Neural progenitor cell (in vitro differentiated cells): ENCODE results near the gene ATXN1. TPM values are rescaled to one million over a fixed set of nuclear protein-coding genes. Genes with fewer than 3 reads are reported as not detected.
A peak's percentile ranks its signal among the peaks of the same experiment; 100 is the strongest.

Experiments used
- DNase-seq: peaks from one replicate; pipeline ENCODE4 v3.0.0-alpha.2; 2016; ENCODE audit warnings: low spot score
- H2AFZ ChIP-seq: fragments of 200-600 bp; sonication (generic); replicated peaks from 2 replicates; pipeline ENCODE4 v1.6.1; 2016; ENCODE audit warnings: antibody characterized with exemption
- H3F3A ChIP-seq: fragments of 200-600 bp; sonication (generic); 2 replicates; pipeline ENCODE4 v1.6.1; 2016; ENCODE audit warnings: antibody characterized with exemption, low read depth
- H3K27ac ChIP-seq: fragments of 200-600 bp; sonication (generic); 2 replicates; pipeline ENCODE4 v1.5.1; 2016; ENCODE audit warnings: mild to moderate bottlenecking
- H3K27me3 ChIP-seq: fragments of 200-600 bp; sonication (generic); 2 replicates; pipeline ENCODE4 v1.6.1; 2016; ENCODE audit warnings: mild to moderate bottlenecking, moderate library complexity
- H3K36me3 ChIP-seq: fragments of 200-600 bp; sonication (generic); 2 replicates; pipeline ENCODE4 v1.5.1; 2016
- H3K4me1 ChIP-seq: fragments of 200-600 bp; sonication (generic); 2 replicates; pipeline ENCODE4 v1.6.1; 2016; ENCODE audit warnings: mixed run types
- H3K4me2 ChIP-seq: fragments of 200-600 bp; sonication (generic); 2 replicates; pipeline ENCODE4 v1.6.1; 2016
- H3K4me3 ChIP-seq: fragments of 200-600 bp; sonication (generic); 2 replicates; pipeline ENCODE4 v1.5.1; 2016
- H3K79me2 ChIP-seq: fragments of 200-600 bp; sonication (generic); 2 replicates; pipeline ENCODE4 v1.6.1; 2016; ENCODE audit warnings: low read depth
- H3K9ac ChIP-seq: fragments of 200-600 bp; sonication (generic); 2 replicates; pipeline ENCODE4 v1.6.1; 2016
- H3K9me3 ChIP-seq: fragments of 200-600 bp; sonication (generic); 2 replicates; pipeline ENCODE4 v1.5.1; 2016; ENCODE audit warnings: low read depth
- H4K20me1 ChIP-seq: fragments of 200-600 bp; sonication (generic); 2 replicates; pipeline ENCODE4 v1.6.1; 2016; ENCODE audit warnings: low read depth
- H3K27ac Mint-ChIP-seq: 3 replicates; pipeline ENCODE4 v1.8.0; 2021; ENCODE audit warnings: mixed read lengths
- H3K27me3 Mint-ChIP-seq: 2 replicates; pipeline ENCODE4 v1.8.0; 2022; ENCODE audit warnings: low read depth, mild to moderate bottlenecking, inconsistent platforms, moderate library complexity, mixed read lengths; ENCODE audit not compliant: insufficient read depth
- H3K36me3 Mint-ChIP-seq: 3 replicates; pipeline ENCODE4 v1.8.0; 2021; ENCODE audit warnings: mixed read lengths
- H3K4me1 Mint-ChIP-seq: 3 replicates; pipeline ENCODE4 v1.8.0; 2021; ENCODE audit warnings: mixed read lengths
- H3K4me3 Mint-ChIP-seq: 3 replicates; pipeline ENCODE4 v1.8.0; 2021; ENCODE audit warnings: mild to moderate bottlenecking, moderate library complexity, mixed read lengths
- H3K9me3 Mint-ChIP-seq: 3 replicates; pipeline ENCODE4 v1.8.0; 2020; ENCODE audit warnings: mixed read lengths
- CTCF ChIP-seq: fragments of 200-600 bp; sonication (generic); IDR thresholded peaks from 2 replicates; pipeline ENCODE4 v1.5.1; 2017; ENCODE audit warnings: antibody characterized with exemption, mild to moderate bottlenecking
- EZH2 ChIP-seq: fragments of 200-600 bp; sonication (generic); IDR thresholded peaks from 2 replicates; pipeline ENCODE4 v1.6.1; 2017; ENCODE audit warnings: antibody characterized with exemption, mild to moderate bottlenecking, moderate library complexity
- EZH2phosphoT487 ChIP-seq: fragments of 200-600 bp; sonication (generic); IDR thresholded peaks from 2 replicates; pipeline ENCODE4 v1.6.1; 2017; ENCODE audit warnings: antibody characterized with exemption
- total RNA-seq: library from RNA; depleted of rRNA; stranded (reverse); fragments of >200 nt; gene quantifications from 2 replicates; pipeline ENCODE4 v1.2.3, GENCODE V29; 2015; ENCODE audit warnings: low replicate concordance

ATXN1 gene
- total RNA-seq, 1 donor from 2014 or later: 3.6 TPM

DNA sequence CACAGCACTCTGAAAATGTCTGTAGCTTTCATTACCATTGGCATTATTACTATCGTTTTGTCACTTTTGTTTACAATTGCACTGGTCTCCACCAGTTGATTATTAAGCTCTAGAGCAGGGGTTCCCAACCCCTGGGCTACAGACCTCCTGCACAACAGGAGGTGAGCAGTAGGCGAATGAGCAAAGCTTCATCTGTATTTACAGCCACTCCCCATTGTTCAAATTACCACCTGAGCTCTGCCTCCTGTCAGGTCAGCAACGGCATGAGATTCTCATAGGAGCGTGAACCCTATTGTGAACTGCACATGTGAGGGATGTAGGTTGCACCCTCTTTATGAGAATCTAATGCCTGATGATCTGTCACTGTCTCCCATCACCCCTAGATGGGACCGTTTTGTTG is 126.4 kb downstream of the ATXN1 start:
- Histone ChIP-seq H3K4me1 (peaks cover 42% of the 10 kb centered on the region), H3K36me3 (no peaks in the 10 kb centered on the region), H3K4me2 (no peak overlapping the region), H2AFZ (no peak overlapping the region), H3K9me3 (no peaks in the 10 kb centered on the region), H3K27ac (no peak overlapping the region), H3F3A (peaks cover 28% of the 10 kb centered on the region), H3K4me3 (no peak overlapping the region), H3K27me3 (no peaks in the 10 kb centered on the region), H4K20me1 (no peaks in the 10 kb centered on the region), H3K79me2 (no peaks in the 10 kb centered on the region), H3K9ac (no peak overlapping the region)
- Mint-ChIP-seq H3K27ac (no peak overlapping the region), H3K4me1 (peaks cover 12% of the 10 kb centered on the region), H3K27me3 (peaks cover 5% of the 10 kb centered on the region), H3K4me3 (no peak overlapping the region), H3K9me3 (no peaks in the 10 kb centered on the region), H3K36me3 (no peaks in the 10 kb centered on the region)
- DNase-seq: no peak
- TF ChIP-seq EZH2phosphoT487 (no peak), CTCF (no peak), EZH2 (no peak)

- Histone ChIP-seq H3K4me3 (no peak overlapping the region), H4K20me1 (no peaks in the 10 kb centered on the region), H2AFZ (no peak overlapping the region), H3K4me1 (peaks cover 42% of the 10 kb centered on the region), H3F3A (peaks cover 28% of the 10 kb centered on the region), H3K9ac (no peak overlapping the region), H3K36me3 (no peaks in the 10 kb centered on the region), H3K79me2 (no peaks in the 10 kb centered on the region), H3K4me2 (peak overlapping the region; percentile 40), H3K27me3 (no peaks in the 10 kb centered on the region), H3K27ac (no peak overlapping the region), H3K9me3 (no peaks in the 10 kb centered on the region)
- DNase-seq: peak; percentile 17
- no peak for TF ChIP-seq CTCF
- TF ChIP-seq EZH2phosphoT487: no peak
- TF ChIP-seq EZH2: no peak
- H3K27ac Mint-ChIP-seq: no peak overlapping the region
- H3K4me3 Mint-ChIP-seq: no peak overlapping the region
- no peaks in the 10 kb centered on the region for H3K36me3 Mint-ChIP-seq
- H3K9me3 Mint-ChIP-seq: no peaks in the 10 kb centered on the region
- H3K4me1 Mint-ChIP-seq: peaks cover 12% of the 10 kb centered on the region
- peaks cover 2% of the 10 kb centered on the region for H3K27me3 Mint-ChIP-seq
These were observed 127.3 kb downstream of the ATXN1 start for GRCh38 chr6:16633961-16634360.

DNA sequence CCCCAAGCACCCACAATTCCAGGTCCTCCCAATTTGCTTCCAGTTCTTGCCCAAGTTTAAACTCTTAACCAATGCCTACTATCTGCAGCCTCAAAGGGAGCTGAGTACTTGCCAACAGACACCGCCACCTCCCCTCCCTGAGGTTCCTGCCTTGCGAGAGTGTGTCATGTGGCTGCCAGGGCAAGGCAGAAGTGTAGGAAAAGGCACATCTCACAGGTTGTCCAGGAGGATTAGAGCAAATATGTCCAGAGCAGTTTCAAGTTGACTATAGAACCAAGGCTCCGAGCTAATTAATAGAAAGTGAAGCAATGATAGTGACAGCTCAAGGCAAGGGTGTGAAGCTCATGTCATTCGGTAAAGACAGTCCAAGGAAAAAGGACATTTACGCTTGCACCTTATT is 127.8 kb downstream of the ATXN1 start:
- no peaks in the 10 kb centered on the region for H3K36me3 Mint-ChIP-seq

More for the DNA sequence above, 127.8 kb downstream of the ATXN1 start:
- Histone ChIP-seq H2AFZ (no peak overlapping the region), H3K79me2 (no peaks in the 10 kb centered on the region), H3K4me1 (peaks cover 42% of the 10 kb centered on the region), H3K9ac (no peak overlapping the region), H4K20me1 (no peaks in the 10 kb centered on the region), H3K4me3 (no peak overlapping the region), H3K9me3 (no peaks in the 10 kb centered on the region), H3K27me3 (no peaks in the 10 kb centered on the region), H3F3A (peaks cover 28% of the 10 kb centered on the region), H3K27ac (no peak overlapping the region), H3K4me2 (peak overlapping the region; percentile 40), H3K36me3 (no peaks in the 10 kb centered on the region)
- Mint-ChIP-seq H3K27ac (no peak overlapping the region), H3K4me3 (no peak overlapping the region), H3K9me3 (no peaks in the 10 kb centered on the region), H3K4me1 (peaks cover 12% of the 10 kb centered on the region), H3K27me3 (peaks cover 2% of the 10 kb centered on the region)
- TF ChIP-seq CTCF (no peak), EZH2phosphoT487 (no peak), EZH2 (no peak)
- no peak for DNase-seq
